SK-N-SH (cell line): ENCODE data around the gene ALDH1L1. TPM values are rescaled to one million over a fixed set of nuclear protein-coding genes. Genes with fewer than 3 reads are reported as not detected.

Experiments
- CTCF ChIA-PET: fragments of 300-600, 350-600 bp; formaldehyde crosslinking; extraction: SDS; loops from one replicate; lab custom pipeline; 2021; lab: Yijun Ruan, JAX
- POLR2A ChIA-PET: fragments of 350-600 bp; sonication (Branson Sonifier 250); formaldehyde crosslinking; extraction: SDS; loops from one replicate; lab custom pipeline; 2020; ENCODE audit warnings: antibody characterized with exemption, inconsistent platforms; lab: Yijun Ruan, JAX
- DNase-seq: peaks from one replicate; pipeline ENCODE4 v3.0.0; 2012
- H2AFZ ChIP-seq: fragments of 200-600 bp; sonication (generic); 2 replicates; pipeline ENCODE4 v1.8.1; 2016; ENCODE audit warnings: antibody characterized with exemption, mild to moderate bottlenecking, low read depth
- H3F3A ChIP-seq: fragments of 200-600 bp; sonication (generic); replicated peaks from 2 replicates; pipeline ENCODE3; 2016; ENCODE audit warnings: antibody characterized with exemption, mild to moderate bottlenecking; ENCODE audit not compliant: insufficient read depth
- H3K27ac ChIP-seq, 2 experiments: fragments of 200-500 bp in 1 of 2; fragments of 200-600 bp in 1 of 2; sonication (Bioruptor generic) in 1 of 2; sonication (generic), shearing (Covaris generic) in 1 of 2; 2 replicates each; pipeline versions ENCODE4 v1.5.1 to v1.6.1; 2014 to 2016; ENCODE audit warnings: low read depth in 2 of 2, inconsistent platforms in 1 of 2, low read length in 1 of 2, mild to moderate bottlenecking in 1 of 2, mixed read lengths in 1 of 2
- H3K27me3 ChIP-seq: fragments of 200-600 bp; sonication (generic), shearing (Covaris generic); 2 replicates; pipeline ENCODE4 v1.6.1; 2016; ENCODE audit warnings: mixed run types; ENCODE audit not compliant: insufficient read depth
- H3K36me3 ChIP-seq, 2 experiments: fragments of 200-500 bp in 1 of 2; fragments of 200-600 bp in 1 of 2; sonication (Bioruptor generic) in 1 of 2; sonication (generic) in 1 of 2; replicated peaks in 1 of 2; 2 replicates each; pipeline versions ENCODE3 to v1.5.1; 2014 to 2016; ENCODE audit warnings: low read length in 1 of 2, mild to moderate bottlenecking in 1 of 2; ENCODE audit not compliant: insufficient read depth in 2 of 2, control insufficient read depth in 1 of 2
- H3K4me1 ChIP-seq, 2 experiments: fragments of 200-500 bp in 1 of 2; fragments of 200-600 bp in 1 of 2; sonication (Bioruptor generic) in 1 of 2; sonication (generic), shearing (Covaris generic) in 1 of 2; 2 replicates each; pipeline versions ENCODE4 v1.5.1 to v1.6.1; 2014 to 2016; ENCODE audit warnings: low read depth in 1 of 2, low read length in 1 of 2, mixed run types in 1 of 2; ENCODE audit not compliant: insufficient read depth in 2 of 2, control insufficient read depth in 1 of 2
- H3K4me2 ChIP-seq: fragments of 200-600 bp; sonication (generic), shearing (Covaris generic); 2 replicates; pipeline ENCODE4 v1.6.1; 2017; ENCODE audit warnings: mixed run types
- H3K4me3 ChIP-seq, 2 experiments: fragments of 200-500 bp in 1 of 2; fragments of 200-600 bp in 1 of 2; sonication (Bioruptor generic) in 1 of 2; sonication (generic), shearing (Covaris generic) in 1 of 2; 2 replicates each; pipeline versions ENCODE4 v1.5.1 to v1.8.1; 2014 to 2016; ENCODE audit warnings: low read depth in 2 of 2, inconsistent platforms in 1 of 2, low read length in 1 of 2, mild to moderate bottlenecking in 1 of 2, mixed read lengths in 1 of 2, moderate library complexity in 1 of 2
- H3K79me2 ChIP-seq: fragments of 200-600 bp; sonication (generic); 2 replicates; pipeline ENCODE4 v1.8.1; 2017; ENCODE audit warnings: mild to moderate bottlenecking; ENCODE audit not compliant: insufficient read depth
- H3K9ac ChIP-seq: fragments of 200-600 bp; sonication (generic); 2 replicates; pipeline ENCODE4 v1.6.1; 2017; ENCODE audit warnings: mixed run types
- H3K9me2 ChIP-seq: fragments of 200-600 bp; sonication (generic); 2 replicates; pipeline ENCODE4 v1.6.1; 2017; ENCODE audit warnings: mixed run types
- H3K9me3 ChIP-seq: fragments of 200-600 bp; sonication (generic); 2 replicates; pipeline ENCODE4 v1.6.1; 2017; ENCODE audit warnings: mixed run types, mild to moderate bottlenecking, moderate library complexity
- H4K20me1 ChIP-seq: fragments of 200-600 bp; sonication (generic); 2 replicates; pipeline ENCODE4 v1.6.1; 2017; ENCODE audit warnings: mild to moderate bottlenecking, mixed run types; ENCODE audit not compliant: insufficient read depth
- CHD2 ChIP-seq: fragments of 150-350 bp; IDR thresholded peaks from 2 replicates; pipeline ENCODE4 v1.6.1; 2018; ENCODE audit warnings: low read length; ENCODE audit not compliant: partially characterized antibody
- CTCF ChIP-seq: fragments of 200-600 bp; sonication (generic); IDR thresholded peaks from 2 replicates; pipeline ENCODE4 v1.6.1; 2017; ENCODE audit warnings: antibody characterized with exemption, mild to moderate bottlenecking, moderate library complexity
- ELF1 ChIP-seq: IDR thresholded peaks from 2 replicates; pipeline ENCODE4 v1.4.0; 2012
- EP300 ChIP-seq, 2 experiments: IDR thresholded peaks; 2 replicates each; pipeline versions ENCODE4 v1.4.0 to v1.6.1; 2012; ENCODE audit warnings: borderline replicate concordance in 1 of 2, low read depth in 1 of 2, low read length in 1 of 2
- FOSL2 ChIP-seq: IDR thresholded peaks from 2 replicates; pipeline ENCODE4 v1.4.0; 2012; ENCODE audit warnings: low read depth, mild to moderate bottlenecking, moderate library complexity, borderline replicate concordance
- FOXJ3 ChIP-seq: sonication (generic); formaldehyde crosslinking; IDR thresholded peaks from 2 replicates; pipeline ENCODE4 v1.5.1; 2020; ENCODE audit warnings: mild to moderate bottlenecking, missing genetic modification reagents
- FOXM1 ChIP-seq: IDR thresholded peaks from 2 replicates; pipeline ENCODE4 v1.4.0; 2012; ENCODE audit warnings: low read depth, mild to moderate bottlenecking
- GABPA ChIP-seq: IDR thresholded peaks from 2 replicates; pipeline ENCODE4 v1.4.0; 2012; ENCODE audit warnings: low read depth, mild to moderate bottlenecking
- GATA2 ChIP-seq: sonication (generic); formaldehyde crosslinking; IDR thresholded peaks from 2 replicates; pipeline ENCODE4 v1.5.0; 2020; ENCODE audit warnings: mild to moderate bottlenecking, missing genetic modification reagents
- IRF3 ChIP-seq: fragments of 150-350 bp; IDR thresholded peaks from 2 replicates; pipeline ENCODE4 v1.6.1; 2016; ENCODE audit warnings: mild to moderate bottlenecking, low read depth, low read length
- JUND ChIP-seq: IDR thresholded peaks from 2 replicates; pipeline ENCODE4 v1.4.0; 2012
- MAX ChIP-seq: IDR thresholded peaks from 2 replicates; pipeline ENCODE4 v1.4.0; 2012; ENCODE audit warnings: low read depth
- MEF2A ChIP-seq: IDR thresholded peaks from 2 replicates; pipeline ENCODE4 v1.4.0; 2012; ENCODE audit warnings: low read depth, borderline replicate concordance
- MXI1 ChIP-seq: IDR thresholded peaks from 2 replicates; pipeline ENCODE4 v1.6.1; 2012; ENCODE audit warnings: mild to moderate bottlenecking, low read depth, low read length, improper control_type of control experiment
- NFIC ChIP-seq: IDR thresholded peaks from 2 replicates; pipeline ENCODE4 v1.4.0; 2012; ENCODE audit warnings: borderline replicate concordance
- NRF1 ChIP-seq: IDR thresholded peaks from 2 replicates; pipeline ENCODE4 v1.6.1; 2012; ENCODE audit warnings: low read depth, mild to moderate bottlenecking, low read length
- POLR2AphosphoS5 ChIP-seq: IDR thresholded peaks from 2 replicates; pipeline ENCODE4 v1.6.1; 2012; ENCODE audit warnings: low read depth, low read length
- RAD21 ChIP-seq: IDR thresholded peaks from 2 replicates; pipeline ENCODE4 v1.6.1; 2012; ENCODE audit warnings: mild to moderate bottlenecking, low read length
- RCOR1 ChIP-seq: fragments of 150-350 bp; IDR thresholded peaks from 2 replicates; pipeline ENCODE4 v1.6.1; 2017; ENCODE audit warnings: antibody characterized with exemption, low read length
- RFX5 ChIP-seq: IDR thresholded peaks from 2 replicates; pipeline ENCODE4 v1.6.1; 2012; ENCODE audit warnings: mild to moderate bottlenecking, improper control_type of control experiment, low read length
- RXRA ChIP-seq: IDR thresholded peaks from 2 replicates; pipeline ENCODE4 v1.4.0; 2012; ENCODE audit warnings: low read depth, mild to moderate bottlenecking, borderline replicate concordance
- SIN3A ChIP-seq: IDR thresholded peaks from 2 replicates; pipeline ENCODE4 v1.6.1; 2012; ENCODE audit warnings: low read depth, mild to moderate bottlenecking, low read length, moderate library complexity, borderline replicate concordance
- SMC3 ChIP-seq: IDR thresholded peaks from 2 replicates; pipeline ENCODE4 v1.6.1; 2012; ENCODE audit warnings: low read depth, low read length, improper control_type of control experiment
- TAF1 ChIP-seq: IDR thresholded peaks from 2 replicates; pipeline ENCODE4 v1.6.1; 2012; ENCODE audit warnings: low read depth, mild to moderate bottlenecking, low read length, moderate library complexity, borderline replicate concordance
- TCF12 ChIP-seq: IDR thresholded peaks from 2 replicates; pipeline ENCODE4 v1.4.0; 2012
- TEAD4 ChIP-seq: IDR thresholded peaks from 2 replicates; pipeline ENCODE4 v1.4.0; 2012; ENCODE audit warnings: mild to moderate bottlenecking, borderline replicate concordance; ENCODE audit not compliant: insufficient read depth
- USF2 ChIP-seq: fragments of 150-350 bp; IDR thresholded peaks from 2 replicates; pipeline ENCODE4 v1.6.1; 2017; ENCODE audit warnings: antibody characterized with exemption, low read length, low read depth, borderline replicate concordance
- YY1 ChIP-seq: IDR thresholded peaks from 2 replicates; pipeline ENCODE4 v1.4.0; 2012; ENCODE audit warnings: low read depth, mild to moderate bottlenecking
- ZBTB33 ChIP-seq: IDR thresholded peaks from 2 replicates; pipeline ENCODE4 v1.4.0; 2012; ENCODE audit warnings: low read depth, borderline replicate concordance
- WGBS: methylation state at CpG from one replicate; pipeline ENCODE4 v1.1.6; 2017; ENCODE audit warnings: low lambda C conversion rate; 5-methylcytosine and 5-hydroxymethylcytosine counted together
- polyA plus RNA-seq, 3 experiments: library from polyadenylated mRNA; depleted of rRNA; stranded (reverse); fragments of >200 nt; gene quantifications; 2 replicates each; pipeline ENCODE4 v1.2.3, GENCODE V29; 2012

ALDH1L1 gene
- polyA plus RNA-seq, 1 of the 3 experiments (the other 2 are of a cell fraction): not detected

- CTCF ChIA-PET: interaction anchor here (0.6 to 1.4 kb wide), 4 partner anchors 9 to 112 kb away, joined by 3 to 5 read pairs (median 4); no protein-coding TSS in a partner anchor
- POLR2A ChIA-PET: no interaction called here
- TF ChIP-seq YY1 (no peak), USF2 (no peak), RFX5 (no peak), NRF1 (0 out of 2 replicates have a peak, but pooled peaks have one; percentile 20), RCOR1 (no peak), JUND (no peak), CHD2 (peak; percentile 97), POLR2AphosphoS5 (peak; percentile 24; the same call in 1 of the 2 replicates), RAD21 (no peak), GABPA (peak; percentile 34; the same call in 1 of the 2 replicates), GATA2 (CRISPR knock-in tag) (no peak), ZBTB33 (peak; percentile 70; the same call in 1 of the 2 replicates), EP300 (IDR thresholded peaks at IDR 0.05; ENCODE audit: borderline replicate concordance in 1 of 2, low read depth in 1 of 2, low read length in 1 of 2) (no peak), IRF3 (no peak), TEAD4 (no peak), FOXM1 (no peak), RXRA (no peak), FOSL2 (no peak), ELF1 (peak; percentile 45; the same call in 1 of the 2 replicates), MEF2A (no peak), SIN3A (peak; percentile 45; the same call in 1 of the 2 replicates), TAF1 (no peak), CTCF (peak; percentile 52), TCF12 (no peak), MAX (no peak), MXI1 (peak; percentile 67), NFIC (no peak), FOXJ3 (CRISPR knock-in tag) (no peak), SMC3 (peak; percentile 25)
These were observed 96.2 kb downstream of the ALDH1L1 start, which contains the start of gene SLC41A3 for GRCh38 chr3:126083913-126084767. Gene SLC41A3 (minus strand): TSS chr3:126084124. CDS start chr3:126068219, 15,905 bp downstream.

More at GRCh38 chr3:126083913-126084767, 96.2 kb downstream of the ALDH1L1 start, which contains the start of gene SLC41A3:
- Histone ChIP-seq H3K4me3 (peak within 1 kb of the TSS; percentile 66 to 76), H3K36me3 (peaks cover 0 to 5% of the 10 kb centered on the region in 2 experiments), H3K27me3 (no peaks in the 10 kb centered on the region), H3K79me2 (peaks cover 7% of the 10 kb centered on the region; the same call in 1 of the 2 replicates), H3K9ac (peak within 1 kb of the TSS; percentile 71), H3K27ac (peak within 1 kb of the TSS; percentile 23 to 78), H3F3A (no peaks in the 10 kb centered on the region), H3K4me1 (peaks cover 0 to 15% of the 10 kb centered on the region in 2 experiments; a peak in 2 of 4 replicates), H2AFZ (peak within 1 kb of the TSS; percentile 75), H3K9me3 (peaks cover 18% of the 10 kb centered on the region; the same call in 1 of the 2 replicates), H3K4me2 (peak within 1 kb of the TSS; percentile 80), H4K20me1 (no peaks in the 10 kb centered on the region), H3K9me2 (no peaks in the 10 kb centered on the region)
- DNase-seq: peak; percentile 96
- WGBS: 1% methylated on average over 27 of the region's 72 CpGs
